T-cell (primary cell): ENCODE results near the gene CCNI. TPM values are rescaled to one million over a fixed set of nuclear protein-coding genes. Genes with fewer than 3 reads are reported as not detected.

ENCODE experiments used
- ATAC-seq, 4 experiments: fragments of 200-7000 bp in 3 of 4; fragments of 150-1000 bp in 1 of 4; cut with Tn5 transposase; replicated peaks in 1 of 4; 1 replicate in 3 of 4; 2 replicates in 1 of 4; pipeline ENCODE4 v1.10.0; 2021; ENCODE audit warnings: moderate library complexity in 3 of 4, mild to moderate bottlenecking in 2 of 4, moderate number of reproducible peaks in 1 of 4
- CTCF ChIA-PET, 2 donors: fragments of 300-600 bp; sonication (Branson Sonifier 250); formaldehyde crosslinking; loops; one replicate each; lab custom pipeline; 2022; ENCODE audit warnings: antibody characterized with exemption in 2 of 2; lab: Charles Lee
- POLR2A ChIA-PET, 2 donors: fragments of 300-600 bp; sonication (Branson Sonifier 250); formaldehyde crosslinking; loops; one replicate each; lab custom pipeline; 2022; ENCODE audit warnings: antibody characterized with exemption in 2 of 2; lab: Charles Lee
- DNase-seq, 35 experiments: peaks; one replicate each; pipeline versions ENCODE4 v3.0.0 to v3.0.0-alpha.2; 2013 to 2023
- H3K27ac ChIP-seq: one replicate; pipeline ENCODE4 v1.5.1; 2013; ENCODE audit warnings: low read length
- H3K27me3 ChIP-seq, 2 experiments: replicated peaks in 1 of 2; 1 replicate in 1 of 2; 2 replicates in 1 of 2; pipeline versions ENCODE4 v1.6.1 to v1.7.0; 2013; ENCODE audit warnings: low read length in 1 of 2, mixed read lengths in 1 of 2; ENCODE audit not compliant: control insufficient read depth in 2 of 2, insufficient read depth in 2 of 2; ENCODE audit errors: extremely low read depth in 1 of 2
- H3K36me3 ChIP-seq, 2 donors: 1 replicate in 1 of 2; 2 replicates in 1 of 2; pipeline versions ENCODE4 v1.6.1 to v1.7.0; 2013; ENCODE audit warnings: low read length in 1 of 2; ENCODE audit not compliant: control insufficient read depth in 2 of 2, insufficient read depth in 1 of 2; ENCODE audit errors: extremely low read depth in 1 of 2
- H3K4me1 ChIP-seq, 2 experiments: 1 replicate in 1 of 2; 2 replicates in 1 of 2; pipeline versions ENCODE4 v1.6.1 to v1.7.0; 2013; ENCODE audit warnings: low read length in 2 of 2, mixed read lengths in 1 of 2; ENCODE audit not compliant: insufficient read depth in 2 of 2, control insufficient read depth in 1 of 2; ENCODE audit errors: extremely low read depth in 1 of 2
- H3K4me3 ChIP-seq, 2 donors: 1 replicate in 1 of 2; 2 replicates in 1 of 2; pipeline versions ENCODE4 v1.5.1 to v1.7.0; 2013; ENCODE audit warnings: mild to moderate bottlenecking in 2 of 2, low read length in 1 of 2, moderate library complexity in 1 of 2; ENCODE audit not compliant: control insufficient read depth in 1 of 2; ENCODE audit errors: extremely low read depth in 1 of 2
- H3K9me3 ChIP-seq: 2 replicates; pipeline ENCODE4 v1.7.0; 2013
- H3K27ac Mint-ChIP-seq, 2 donors: one replicate each; pipeline ENCODE4 v1.8.0; 2020 to 2021; ENCODE audit warnings: mild to moderate bottlenecking in 2 of 2, mixed read lengths in 2 of 2
- H3K27me3 Mint-ChIP-seq, 2 donors: one replicate each; pipeline ENCODE4 v1.8.0; 2021 to 2022; ENCODE audit warnings: mixed read lengths in 2 of 2
- H3K36me3 Mint-ChIP-seq: one replicate; pipeline ENCODE4 v1.8.0; 2021; ENCODE audit warnings: mixed read lengths
- H3K4me1 Mint-ChIP-seq, 3 donors: one replicate each; pipeline ENCODE4 v1.8.0; 2020 to 2022; ENCODE audit warnings: mixed read lengths in 3 of 3, mild to moderate bottlenecking in 1 of 3
- H3K4me3 Mint-ChIP-seq, 3 donors: one replicate each; pipeline ENCODE4 v1.8.0; 2020 to 2022; ENCODE audit warnings: mild to moderate bottlenecking in 3 of 3, mixed read lengths in 3 of 3, moderate library complexity in 3 of 3
- H3K9me3 Mint-ChIP-seq, 3 donors: one replicate each; pipeline ENCODE4 v1.8.0; 2020 to 2022; ENCODE audit warnings: mixed read lengths in 3 of 3
- WGBS: methylation state at CpG from one replicate; pipeline ENCODE4 v1.1.5; 2013; ENCODE audit warnings: missing lambda C conversion rate; ENCODE audit not compliant: insufficient coverage; 5-methylcytosine and 5-hydroxymethylcytosine counted together
- total RNA-seq, 35 experiments: library from RNA in 6 of 35; stranded (reverse) in 6 of 35; fragments of 120-200 nt in 1 of 35; gene quantifications; one replicate each; pipeline versions ENCODE4 v1.2.1 to v1.2.4 and lab custom pipeline; 2013 to 2026

Gene CCNI
- total RNA-seq, 5 donors from 2014 or later (not counting 1 experiment from before 2014, with no cell fraction given), result 229 to 359 (median 256) TPM

DNA sequence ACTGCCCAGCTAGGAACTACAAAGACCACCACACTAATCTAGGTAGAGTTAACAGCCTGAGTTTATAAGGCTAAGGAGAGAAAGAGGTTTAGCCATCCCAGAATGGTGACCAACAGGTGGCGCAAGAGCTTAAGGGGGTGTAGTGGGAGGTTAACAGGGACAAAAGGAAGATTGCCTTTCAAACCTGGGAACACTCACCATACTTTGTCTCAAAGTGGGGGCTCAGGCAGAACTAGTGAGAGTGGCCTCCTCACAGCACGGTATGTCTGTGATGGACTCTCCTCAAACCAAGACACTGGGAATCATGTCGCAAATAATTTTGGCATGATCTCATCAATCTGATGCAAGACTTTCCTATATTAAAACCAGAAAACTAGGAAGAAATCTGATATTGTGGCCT, 23.4 kb downstream of the CCNI start:
- ATAC-seq (peak in 3 of 4 experiments; percentile 36 to 54 (median 40)), DNase-seq (peak in 32 of 35 experiments; percentile 23 to 77 (median 50))
- Histone ChIP-seq H3K9me3 (no peaks in the 10 kb centered on the region), H3K27me3 (no peaks in the 10 kb centered on the region), H3K27ac (no peak overlapping the region), H3K4me1 (no peaks in the 10 kb centered on the region), H3K36me3 (peaks cover 4 to 71% of the 10 kb centered on the region in 2 donors), H3K4me3 (no peak overlapping the region)
- peaks cover 4 to 16% (median 5%) of the 10 kb centered on the region in 3 donors for H3K4me1 Mint-ChIP-seq
- ChIA-PET POLR2A (interaction anchor here in 1 of 2 donors (0.5 to 0.6 kb wide), 2 partner anchors 17 to 27 kb away, joined by 3 to 5 read pairs; no protein-coding TSS in a partner anchor), CTCF (interaction anchor here (0.6 to 6.9 kb wide), 10 partner anchors 8 to 530 kb away, joined by 3 to 80 read pairs (median 4); no protein-coding TSS in a partner anchor)
- H3K36me3 Mint-ChIP-seq, result peaks cover 45% of the 10 kb centered on the region
- no peaks in the 10 kb centered on the region for H3K9me3 Mint-ChIP-seq
- H3K27me3 Mint-ChIP-seq, result no peaks in the 10 kb centered on the region
- no CpG with 5 or more reads among the region's 3 CpGs for WGBS
- H3K4me3 Mint-ChIP-seq, result no peak overlapping the region
- peak overlapping the region in 1 of 2 donors; percentile 40 for H3K27ac Mint-ChIP-seq

- no peak overlapping the region for H3K4me3 Mint-ChIP-seq
- peaks cover 0 to 10% (median 5%) of the 10 kb centered on the region in 3 donors for H3K4me1 Mint-ChIP-seq
- Histone ChIP-seq H3K36me3 (peaks cover 4 to 73% of the 10 kb centered on the region in 2 donors), H3K4me3 (no peak overlapping the region), H3K27me3 (no peaks in the 10 kb centered on the region), H3K27ac (no peak overlapping the region), H3K9me3 (no peaks in the 10 kb centered on the region), H3K4me1 (no peaks in the 10 kb centered on the region)
- WGBS, result no CpG with 5 or more reads among the region's 3 CpGs
- ATAC-seq (no peak), DNase-seq (no peak)
- H3K27ac Mint-ChIP-seq, result no peak overlapping the region
- H3K36me3 Mint-ChIP-seq, result peaks cover 36% of the 10 kb centered on the region
- no peaks in the 10 kb centered on the region for H3K9me3 Mint-ChIP-seq
- ChIA-PET CTCF (interaction anchor here (0.8 to 6.9 kb wide), 3 partner anchors 16 to 152 kb away, joined by 4 to 80 read pairs (median 55); no protein-coding TSS in a partner anchor), POLR2A (interaction anchor here in 1 of 2 donors (0.6 kb wide), 1 partner anchor 543 kb away, joined by 3 read pairs; no protein-coding TSS in a partner anchor)
- H3K27me3 Mint-ChIP-seq, result no peaks in the 10 kb centered on the region
Measured at GRCh38 chr4:77050962-77051361, 24.8 kb downstream of the CCNI start.

GRCh38 chr4:77047037-77047436, 28.8 kb downstream of the CCNI start:
- peak in 1 of 4 experiments; percentile 49 for ATAC-seq
- Histone ChIP-seq H3K4me1 (peaks cover 0 to 5% of the 10 kb centered on the region in 2 experiments), H3K36me3 (peaks cover 4 to 42% of the 10 kb centered on the region in 2 donors), H3K9me3 (no peaks in the 10 kb centered on the region), H3K4me3 (no peak overlapping the region), H3K27ac (no peak overlapping the region), H3K27me3 (no peaks in the 10 kb centered on the region)
- H3K27me3 Mint-ChIP-seq, result no peaks in the 10 kb centered on the region
- no peaks in the 10 kb centered on the region for H3K9me3 Mint-ChIP-seq
- H3K27ac Mint-ChIP-seq, result peak overlapping the region in 1 of 2 donors; percentile 60
- peaks cover 13 to 18% (median 14%) of the 10 kb centered on the region in 3 donors for H3K4me1 Mint-ChIP-seq
- H3K4me3 Mint-ChIP-seq, result no peak overlapping the region
- CTCF ChIA-PET, result interaction anchor here (0.6 to 4.7 kb wide), 14 partner anchors 9 to 1807 kb away, joined by 3 to 43 read pairs (median 4); no protein-coding TSS in a partner anchor
- peaks cover 29% of the 10 kb centered on the region for H3K36me3 Mint-ChIP-seq
- POLR2A ChIA-PET, result interaction anchor here in 1 of 2 donors (0.5 kb wide), 1 partner anchor 156 kb away, joined by 3 read pairs; no protein-coding TSS in a partner anchor
- DNase-seq, result peak in 1 of 35 experiments; percentile 32

DNA sequence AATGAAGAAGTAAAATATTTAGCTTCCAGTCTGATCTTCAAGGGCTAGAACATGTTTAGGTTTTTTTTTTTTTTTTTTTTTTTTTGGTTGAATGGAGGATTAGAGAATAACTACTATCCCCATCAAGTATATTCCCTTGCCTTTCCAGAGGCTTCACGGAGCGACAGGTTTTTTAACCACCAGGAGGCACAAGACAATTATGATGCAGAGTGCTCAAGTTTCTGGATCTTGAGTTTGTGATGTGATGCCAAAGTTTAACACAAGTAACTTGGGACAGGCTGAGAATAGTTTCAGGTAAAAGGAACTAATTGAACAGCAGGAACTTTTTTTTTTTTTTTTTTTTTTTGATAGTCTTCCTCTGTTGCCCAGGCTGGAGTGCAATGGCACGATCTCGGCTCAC, 30.3 kb downstream of the CCNI start:
- H3K27me3 ChIP-seq, result no peaks in the 10 kb centered on the region
- WGBS, result no CpG with 5 or more reads among the region's 4 CpGs
- peaks cover 4 to 29% of the 10 kb centered on the region in 2 donors for H3K36me3 ChIP-seq
- H3K27ac ChIP-seq, result no peak overlapping the region
- DNase-seq (no peak), ATAC-seq (no peak)
- Mint-ChIP-seq H3K9me3 (no peaks in the 10 kb centered on the region), H3K4me1 (peaks cover 14 to 18% (median 17%) of the 10 kb centered on the region in 3 donors), H3K27me3 (no peaks in the 10 kb centered on the region), H3K4me3 (no peak overlapping the region), H3K27ac (peak overlapping the region in 1 of 2 donors; percentile 57), H3K36me3 (peaks cover 22% of the 10 kb centered on the region)
- H3K9me3 ChIP-seq, result no peaks in the 10 kb centered on the region
- CTCF ChIA-PET, result interaction anchor here (0.5 to 4.7 kb wide), 41 partner anchors 7 to 866 kb away, joined by 3 to 43 read pairs (median 4); no protein-coding TSS in a partner anchor
- POLR2A ChIA-PET, result interaction anchor here (0.6 to 1.1 kb wide), 6 partner anchors 8 to 1548 kb away, joined by 3 to 8 read pairs (median 4); no protein-coding TSS in a partner anchor
- H3K4me1 ChIP-seq, result peaks cover 0 to 7% of the 10 kb centered on the region in 2 experiments
- no peak overlapping the region for H3K4me3 ChIP-seq

- no peaks in the 10 kb centered on the region for H3K9me3 Mint-ChIP-seq
- H3K4me3 ChIP-seq, result no peak overlapping the region
- H3K4me1 ChIP-seq, result peaks cover 0 to 7% of the 10 kb centered on the region in 2 experiments
- H3K27me3 ChIP-seq, result no peaks in the 10 kb centered on the region
- H3K36me3 ChIP-seq, result peaks cover 4 to 21% of the 10 kb centered on the region in 2 donors
- H3K27ac Mint-ChIP-seq, result peak overlapping the region; percentile 30 to 34
- CTCF ChIA-PET, result interaction anchor here (0.6 to 4.7 kb wide), 38 partner anchors 8 to 865 kb away, joined by 3 to 43 read pairs (median 4); no protein-coding TSS in a partner anchor
- H3K36me3 Mint-ChIP-seq, result peaks cover 17% of the 10 kb centered on the region
- H3K4me3 Mint-ChIP-seq, result no peak overlapping the region
- POLR2A ChIA-PET, result interaction anchor here (0.5 to 1.1 kb wide), 6 partner anchors 9 to 1549 kb away, joined by 3 to 8 read pairs (median 4); no protein-coding TSS in a partner anchor
- H3K27ac ChIP-seq, result no peak overlapping the region
- 100% methylated on average over 1 of the region's 4 CpGs for WGBS
- ATAC-seq (peak in 3 of 4 experiments; percentile 39 to 56 (median 49)), DNase-seq (peak in 1 of 35 experiments; percentile 62)
- H3K9me3 ChIP-seq, result no peaks in the 10 kb centered on the region
- no peaks in the 10 kb centered on the region for H3K27me3 Mint-ChIP-seq
- peaks cover 13 to 17% (median 14%) of the 10 kb centered on the region in 3 donors for H3K4me1 Mint-ChIP-seq
Measured at GRCh38 chr4:77044461-77045150, 31.2 kb downstream of the CCNI start.
